SK-N-SH treated with all-trans-retinoic acid at 6 μM for 48 hours (cell line): ENCODE measurements around the gene PICK1.

Experiments
- ATAC-seq: fragments of 200-7000 bp; cut with Tn5 transposase; 3 replicates; pipeline ENCODE4 v1.9.1; 2020; ENCODE audit warnings: mild to moderate bottlenecking, moderate library complexity
- ARNTL ChIP-seq: fragments of 450-650 bp; formaldehyde crosslinking; IDR thresholded peaks from 2 replicates; pipeline ENCODE4 v1.5.0; 2020; ENCODE audit warnings: low read depth, mild to moderate bottlenecking, moderate library complexity, borderline replicate concordance
- BACH2 ChIP-seq: fragments of 250-450 bp; sonication (Bioruptor Pico); IDR thresholded peaks from 2 replicates; pipeline ENCODE4 v1.9.0; 2021; ENCODE audit warnings: mild to moderate bottlenecking, borderline replicate concordance
- CSDC2 ChIP-seq: fragments of 250-450 bp; sonication (Bioruptor Pico); IDR thresholded peaks from 2 replicates; pipeline ENCODE4 v1.5.0; 2020; ENCODE audit warnings: mild to moderate bottlenecking, moderate library complexity
- ESRRG ChIP-seq: fragments of 250-450 bp; sonication (Bioruptor Pico); IDR thresholded peaks from 2 replicates; pipeline ENCODE4 v1.6.1; 2021; ENCODE audit warnings: mild to moderate bottlenecking
- GLIS3 ChIP-seq: fragments of 250-450 bp; sonication (Bioruptor Pico); IDR thresholded peaks from 2 replicates; pipeline ENCODE4 v1.5.0; 2020; ENCODE audit warnings: mild to moderate bottlenecking, moderate library complexity
- ISL1 ChIP-seq: fragments of 250-450 bp; sonication (Bioruptor Pico); IDR thresholded peaks from 2 replicates; pipeline ENCODE4 v2.1.2; 2022; ENCODE audit warnings: mild to moderate bottlenecking, moderate library complexity
- OSR1 ChIP-seq: fragments of 250-450 bp; sonication (Bioruptor Pico); IDR thresholded peaks from 2 replicates; pipeline ENCODE4 v1.8.0; 2022; ENCODE audit warnings: moderate library complexity, mild to moderate bottlenecking, inconsistent platforms
- PPARA ChIP-seq: fragments of 250-450 bp; sonication (Bioruptor Pico); IDR thresholded peaks from 2 replicates; pipeline ENCODE4 v1.5.0; 2020; ENCODE audit warnings: mild to moderate bottlenecking, borderline replicate concordance
- RARB ChIP-seq: fragments of 250-450 bp; sonication (Bioruptor Pico); IDR thresholded peaks from 2 replicates; pipeline ENCODE4 v1.8.0; 2021; ENCODE audit warnings: mild to moderate bottlenecking, moderate library complexity
- SNAI2 ChIP-seq: fragments of 250-450 bp; sonication (Bioruptor Pico); IDR thresholded peaks from 2 replicates; pipeline ENCODE4 v1.5.0; 2020; ENCODE audit warnings: mild to moderate bottlenecking, moderate library complexity
- TCF4 ChIP-seq: fragments of 250-450 bp; sonication (Bioruptor Pico); IDR thresholded peaks from 2 replicates; pipeline ENCODE4 v1.8.0; 2021; ENCODE audit warnings: mild to moderate bottlenecking, moderate library complexity, borderline replicate concordance
- TOX ChIP-seq: fragments of 250-450 bp; sonication (Bioruptor Pico); IDR thresholded peaks from 2 replicates; pipeline ENCODE4 v1.8.0; 2021; ENCODE audit warnings: mild to moderate bottlenecking, moderate library complexity, borderline replicate concordance
- ZC3H10 ChIP-seq: fragments of 250-450 bp; sonication (Bioruptor Pico); IDR thresholded peaks from 2 replicates; pipeline ENCODE4 v1.5.1; 2021; ENCODE audit warnings: mild to moderate bottlenecking, moderate library complexity
- ZFP3 ChIP-seq: fragments of 250-450 bp; sonication (Bioruptor Pico); IDR thresholded peaks from 2 replicates; pipeline ENCODE4 v1.5.0; 2020; ENCODE audit warnings: mild to moderate bottlenecking, moderate library complexity
- ZFP30 ChIP-seq: fragments of 450-650 bp; formaldehyde crosslinking; IDR thresholded peaks from 2 replicates; pipeline ENCODE4 v1.5.0; 2022; ENCODE audit warnings: mild to moderate bottlenecking, moderate library complexity
- ZNF565 ChIP-seq: fragments of 450-650 bp; formaldehyde crosslinking; conservative IDR thresholded peaks from 2 replicates; pipeline ENCODE4 v1.5.0; 2020; ENCODE audit warnings: low read depth, mild to moderate bottlenecking, moderate library complexity
- ZNF70 ChIP-seq: fragments of 450-650 bp; formaldehyde crosslinking; IDR thresholded peaks from 2 replicates; pipeline ENCODE4 v1.5.0; 2020; ENCODE audit warnings: mild to moderate bottlenecking, moderate library complexity
- TF ChIP-seq, protein P1 (sequence below): fragments of 250-450 bp; sonication (Bioruptor Pico); IDR thresholded peaks from 2 replicates; pipeline ENCODE4 v1.5.1; 2020; ENCODE audit warnings: low read depth, mild to moderate bottlenecking, moderate library complexity
- TF ChIP-seq, protein P2 (sequence below): fragments of 250-450 bp; sonication (Bioruptor Pico); IDR thresholded peaks from 2 replicates; pipeline ENCODE4 v1.5.1; 2021; ENCODE audit warnings: mild to moderate bottlenecking, moderate library complexity
- TF ChIP-seq, protein P3 (sequence below): fragments of 250-450 bp; sonication (Bioruptor Pico); IDR thresholded peaks from 2 replicates; pipeline ENCODE4 v1.8.0; 2021; ENCODE audit warnings: low read depth, mild to moderate bottlenecking, moderate library complexity, borderline replicate concordance
- TF ChIP-seq, protein P4 (sequence below): fragments of 250-450 bp; sonication (Bioruptor Pico); IDR thresholded peaks from 2 replicates; pipeline ENCODE4 v1.8.0; 2020; ENCODE audit warnings: mild to moderate bottlenecking, moderate library complexity, borderline replicate concordance

PICK1 gene

DNA sequence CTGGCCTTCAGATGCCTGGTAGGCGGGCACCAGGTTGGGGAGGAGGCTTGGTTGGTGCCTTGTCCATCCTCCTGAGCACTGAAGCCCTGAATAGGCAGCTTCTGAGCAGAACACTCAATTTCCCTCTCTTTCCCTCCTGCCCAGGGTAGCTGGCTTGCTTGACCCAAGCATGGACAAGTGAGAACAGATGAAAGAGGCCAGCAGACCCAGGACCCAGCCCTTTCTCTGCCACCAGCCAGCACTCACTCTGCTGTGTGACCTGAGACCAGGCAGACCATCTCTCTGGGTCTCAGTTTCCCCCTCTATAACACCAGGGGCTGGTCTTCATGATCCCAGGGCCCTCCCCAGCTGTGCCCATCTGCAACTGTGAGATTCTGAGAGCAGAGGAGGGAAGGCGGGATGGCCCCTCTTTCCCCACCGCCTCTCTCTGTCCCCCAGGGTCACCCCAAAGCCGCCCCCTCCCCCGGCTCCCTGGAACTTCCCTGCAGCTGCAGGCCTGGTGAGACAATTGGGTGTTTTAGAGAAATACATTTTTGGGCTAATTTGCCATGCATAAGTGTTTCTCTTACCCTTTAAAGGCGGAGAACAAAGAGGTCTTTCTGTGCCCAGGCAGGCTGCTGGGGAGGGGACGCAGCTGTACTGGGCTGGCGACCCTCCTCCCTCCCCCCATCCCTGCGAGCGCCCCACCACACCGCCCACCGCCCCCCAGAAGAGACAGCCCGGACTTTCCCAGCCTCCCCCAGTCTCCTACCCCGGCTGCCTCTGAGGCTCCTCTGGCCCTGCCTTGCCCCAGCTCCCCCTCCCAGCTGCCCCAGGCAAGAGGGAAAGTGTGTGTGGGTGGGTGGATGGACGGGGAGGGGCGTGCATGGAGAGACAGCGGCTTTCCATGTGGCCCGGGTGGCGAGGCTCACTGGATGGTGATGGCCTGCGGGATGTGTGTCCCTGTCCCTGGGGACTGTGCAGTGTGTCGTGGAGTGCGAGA lies 30.8 kb upstream of the PICK1 start (continued):
- TF ChIP-seq TCF4 (CRISPR knock-in tag) (no peak), BACH2 (CRISPR knock-in tag) (no peak), SNAI2 (CRISPR knock-in tag) (no peak), GLIS3 (CRISPR knock-in tag) (no peak), OSR1 (CRISPR knock-in tag) (no peak)
- TF ChIP-seq, protein P1, sequence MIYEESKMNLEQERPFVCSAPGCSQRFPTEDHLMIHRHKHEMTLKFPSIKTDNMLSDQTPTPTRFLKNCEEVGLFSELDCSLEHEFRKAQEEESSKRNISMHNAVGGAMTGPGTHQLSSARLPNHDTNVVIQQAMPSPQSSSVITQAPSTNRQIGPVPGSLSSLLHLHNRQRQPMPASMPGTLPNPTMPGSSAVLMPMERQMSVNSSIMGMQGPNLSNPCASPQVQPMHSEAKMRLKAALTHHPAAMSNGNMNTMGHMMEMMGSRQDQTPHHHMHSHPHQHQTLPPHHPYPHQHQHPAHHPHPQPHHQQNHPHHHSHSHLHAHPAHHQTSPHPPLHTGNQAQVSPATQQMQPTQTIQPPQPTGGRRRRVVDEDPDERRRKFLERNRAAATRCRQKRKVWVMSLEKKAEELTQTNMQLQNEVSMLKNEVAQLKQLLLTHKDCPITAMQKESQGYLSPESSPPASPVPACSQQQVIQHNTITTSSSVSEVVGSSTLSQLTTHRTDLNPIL (CRISPR knock-in tag) = no peak
- TF ChIP-seq, protein P2, sequence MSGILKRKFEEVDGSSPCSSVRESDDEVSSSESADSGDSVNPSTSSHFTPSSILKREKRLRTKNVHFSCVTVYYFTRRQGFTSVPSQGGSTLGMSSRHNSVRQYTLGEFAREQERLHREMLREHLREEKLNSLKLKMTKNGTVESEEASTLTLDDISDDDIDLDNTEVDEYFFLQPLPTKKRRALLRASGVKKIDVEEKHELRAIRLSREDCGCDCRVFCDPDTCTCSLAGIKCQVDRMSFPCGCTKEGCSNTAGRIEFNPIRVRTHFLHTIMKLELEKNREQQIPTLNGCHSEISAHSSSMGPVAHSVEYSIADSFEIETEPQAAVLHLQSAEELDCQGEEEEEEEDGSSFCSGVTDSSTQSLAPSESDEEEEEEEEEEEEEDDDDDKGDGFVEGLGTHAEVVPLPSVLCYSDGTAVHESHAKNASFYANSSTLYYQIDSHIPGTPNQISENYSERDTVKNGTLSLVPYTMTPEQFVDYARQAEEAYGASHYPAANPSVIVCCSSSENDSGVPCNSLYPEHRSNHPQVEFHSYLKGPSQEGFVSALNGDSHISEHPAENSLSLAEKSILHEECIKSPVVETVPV (CRISPR knock-in tag) = no peak

DNA sequence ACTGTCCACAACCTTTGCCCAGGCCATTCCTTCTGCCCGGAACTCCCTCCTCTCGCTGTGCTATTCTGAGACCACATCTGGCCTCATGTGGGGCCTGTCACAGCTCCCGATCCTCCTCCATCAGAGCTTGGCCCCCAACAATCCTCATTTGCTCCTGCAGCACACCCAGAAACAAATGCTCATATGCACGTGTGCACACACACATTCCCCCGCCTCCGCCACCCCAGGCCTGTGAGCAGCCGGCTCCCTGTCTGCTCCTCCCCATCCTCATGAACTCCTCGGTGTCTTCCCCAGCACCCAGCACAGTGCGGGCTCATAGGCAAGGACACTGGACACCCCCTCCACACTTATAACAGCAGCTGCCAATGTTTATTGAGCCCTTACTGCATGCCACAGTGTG lies 29.7 kb upstream of the PICK1 start:
- ATAC-seq = no peak
- TF ChIP-seq TCF4 (CRISPR knock-in tag) (no peak), ZNF70 (CRISPR knock-in tag) (no peak), CSDC2 (CRISPR knock-in tag) (no peak), ZC3H10 (CRISPR knock-in tag) (no peak), ZFP30 (CRISPR knock-in tag) (no peak), PPARA (CRISPR knock-in tag) (no peak), ARNTL (no peak)
- TF ChIP-seq, protein P2 (CRISPR knock-in tag) = no peak
- TF ChIP-seq, protein P3, sequence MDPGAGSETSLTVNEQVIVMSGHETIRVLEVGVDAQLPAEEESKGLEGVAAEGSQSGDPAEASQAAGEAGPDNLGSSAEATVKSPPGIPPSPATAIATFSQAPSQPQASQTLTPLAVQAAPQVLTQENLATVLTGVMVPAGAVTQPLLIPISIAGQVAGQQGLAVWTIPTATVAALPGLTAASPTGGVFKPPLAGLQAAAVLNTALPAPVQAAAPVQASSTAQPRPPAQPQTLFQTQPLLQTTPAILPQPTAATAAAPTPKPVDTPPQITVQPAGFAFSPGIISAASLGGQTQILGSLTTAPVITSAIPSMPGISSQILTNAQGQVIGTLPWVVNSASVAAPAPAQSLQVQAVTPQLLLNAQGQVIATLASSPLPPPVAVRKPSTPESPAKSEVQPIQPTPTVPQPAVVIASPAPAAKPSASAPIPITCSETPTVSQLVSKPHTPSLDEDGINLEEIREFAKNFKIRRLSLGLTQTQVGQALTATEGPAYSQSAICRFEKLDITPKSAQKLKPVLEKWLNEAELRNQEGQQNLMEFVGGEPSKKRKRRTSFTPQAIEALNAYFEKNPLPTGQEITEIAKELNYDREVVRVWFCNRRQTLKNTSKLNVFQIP = no peak
- TF ChIP-seq, protein P4, sequence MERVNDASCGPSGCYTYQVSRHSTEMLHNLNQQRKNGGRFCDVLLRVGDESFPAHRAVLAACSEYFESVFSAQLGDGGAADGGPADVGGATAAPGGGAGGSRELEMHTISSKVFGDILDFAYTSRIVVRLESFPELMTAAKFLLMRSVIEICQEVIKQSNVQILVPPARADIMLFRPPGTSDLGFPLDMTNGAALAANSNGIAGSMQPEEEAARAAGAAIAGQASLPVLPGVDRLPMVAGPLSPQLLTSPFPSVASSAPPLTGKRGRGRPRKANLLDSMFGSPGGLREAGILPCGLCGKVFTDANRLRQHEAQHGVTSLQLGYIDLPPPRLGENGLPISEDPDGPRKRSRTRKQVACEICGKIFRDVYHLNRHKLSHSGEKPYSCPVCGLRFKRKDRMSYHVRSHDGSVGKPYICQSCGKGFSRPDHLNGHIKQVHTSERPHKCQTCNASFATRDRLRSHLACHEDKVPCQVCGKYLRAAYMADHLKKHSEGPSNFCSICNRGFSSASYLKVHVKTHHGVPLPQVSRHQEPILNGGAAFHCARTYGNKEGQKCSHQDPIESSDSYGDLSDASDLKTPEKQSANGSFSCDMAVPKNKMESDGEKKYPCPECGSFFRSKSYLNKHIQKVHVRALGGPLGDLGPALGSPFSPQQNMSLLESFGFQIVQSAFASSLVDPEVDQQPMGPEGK = no peak

DNA sequence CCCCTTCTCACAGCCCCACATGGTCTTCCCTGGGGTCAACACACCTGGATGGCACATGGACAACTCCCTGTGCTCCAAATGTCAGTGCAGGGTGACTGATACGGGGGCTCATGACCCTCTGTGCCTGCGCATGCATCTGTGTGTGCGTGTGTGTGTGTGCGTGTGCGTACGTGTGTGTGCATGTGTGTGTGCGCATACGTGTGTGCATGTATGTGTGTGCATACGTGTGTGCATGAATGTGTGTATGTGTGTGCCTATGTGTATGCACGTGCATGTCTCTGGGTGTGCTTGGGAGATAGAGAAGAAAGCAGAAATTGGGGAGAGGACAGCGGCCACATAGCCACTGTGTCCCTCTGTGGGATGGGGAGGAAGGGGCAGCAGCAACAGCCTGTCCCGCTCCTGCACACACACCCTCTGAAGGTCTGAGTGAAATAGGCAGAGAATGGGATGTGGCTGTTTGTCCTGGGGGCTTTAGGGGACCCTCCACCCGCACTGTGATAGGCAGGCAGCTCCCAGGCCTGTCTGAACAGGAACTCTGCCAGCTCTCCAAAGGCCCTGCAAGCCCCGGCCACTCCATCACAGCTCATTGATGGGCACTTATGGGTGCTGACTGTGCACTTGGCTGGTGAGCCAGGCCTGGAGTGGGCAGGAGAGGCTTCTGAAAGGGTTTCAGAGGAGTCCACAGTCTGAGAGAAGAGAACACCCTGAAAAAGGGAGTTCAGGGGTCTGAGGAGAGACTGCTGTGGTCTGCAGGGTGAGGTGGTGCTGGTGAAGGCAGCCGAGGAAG lies 28.7 kb upstream of the PICK1 start:
- no peak for ATAC-seq
- TF ChIP-seq, protein P4 = no peak
- no peak for TF ChIP-seq ZNF565 (CRISPR knock-in tag)
- TF ChIP-seq, protein P2 (CRISPR knock-in tag) = no peak
- TF ChIP-seq ZFP3 (CRISPR knock-in tag) = no peak
- TF ChIP-seq RARB (CRISPR knock-in tag) = no peak
- TF ChIP-seq TOX (CRISPR knock-in tag) = no peak
- TF ChIP-seq, protein P3 = no peak
- TF ChIP-seq CSDC2 (CRISPR knock-in tag) = no peak
- no peak for TF ChIP-seq ZFP30 (CRISPR knock-in tag)
- no peak for TF ChIP-seq ISL1 (CRISPR knock-in tag)
- TF ChIP-seq SNAI2 (CRISPR knock-in tag) = no peak
- TF ChIP-seq ESRRG (CRISPR knock-in tag) = no peak
